DMS153 treated with DMSO at 0.1 percent for 48 hours (cell line): Measurements from ENCODE around the gene SNX20.

Source experiments
- DNase-seq: peaks from one replicate; lab custom pipeline; 2025; ENCODE audit not compliant: unreplicated experiment; lab: John Stamatoyannopoulos, UW

Gene SNX20, protein sequence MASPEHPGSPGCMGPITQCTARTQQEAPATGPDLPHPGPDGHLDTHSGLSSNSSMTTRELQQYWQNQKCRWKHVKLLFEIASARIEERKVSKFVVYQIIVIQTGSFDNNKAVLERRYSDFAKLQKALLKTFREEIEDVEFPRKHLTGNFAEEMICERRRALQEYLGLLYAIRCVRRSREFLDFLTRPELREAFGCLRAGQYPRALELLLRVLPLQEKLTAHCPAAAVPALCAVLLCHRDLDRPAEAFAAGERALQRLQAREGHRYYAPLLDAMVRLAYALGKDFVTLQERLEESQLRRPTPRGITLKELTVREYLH

DNA sequence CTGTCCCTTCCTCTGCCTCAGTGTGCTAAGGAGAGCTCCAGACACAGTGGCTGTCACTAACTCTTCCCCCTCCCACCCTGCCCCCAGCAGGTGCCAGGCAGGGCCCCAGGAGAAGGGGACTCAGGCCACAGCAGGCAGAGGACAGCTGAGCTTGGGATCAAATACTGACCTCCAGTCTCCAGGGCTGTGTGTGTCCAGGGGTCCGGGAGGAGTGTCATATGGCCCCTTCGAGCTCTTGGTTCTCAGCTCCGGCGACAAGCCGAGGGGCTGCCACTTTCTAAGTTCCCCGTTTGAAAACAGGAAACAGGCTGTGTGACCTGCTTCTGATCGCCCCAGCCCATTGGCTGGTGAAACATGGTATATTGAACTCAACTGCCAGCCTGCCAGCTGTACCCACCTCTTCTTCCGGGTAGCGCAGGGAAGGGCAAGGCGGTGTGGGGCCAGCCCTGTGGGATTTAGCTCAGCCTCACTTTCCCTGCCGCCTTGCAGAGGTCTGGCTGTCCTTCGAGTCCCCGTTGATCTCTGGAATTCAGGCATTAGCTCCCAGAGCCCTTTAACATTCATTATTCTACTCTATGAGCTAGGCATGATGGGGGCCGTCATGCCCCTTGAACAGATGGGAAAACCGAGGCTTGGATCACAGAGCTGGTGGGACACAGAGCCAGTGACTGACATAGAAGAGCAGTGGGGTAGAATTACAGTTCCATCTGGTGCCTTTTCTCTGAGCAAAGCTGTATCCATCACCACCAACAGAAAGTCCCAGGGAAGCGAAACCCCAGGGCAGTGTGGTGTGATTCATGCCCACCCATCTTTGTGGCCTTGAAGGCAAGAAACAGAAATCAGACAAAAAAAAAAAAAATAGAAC is at the start of gene SNX20:
TSS of gene SNX20 (minus strand) at position 292 of the 865 bp plus-strand sequence. CDS start 3,786 bp downstream, outside the sequence.
- DNase-seq = no peak

DNA sequence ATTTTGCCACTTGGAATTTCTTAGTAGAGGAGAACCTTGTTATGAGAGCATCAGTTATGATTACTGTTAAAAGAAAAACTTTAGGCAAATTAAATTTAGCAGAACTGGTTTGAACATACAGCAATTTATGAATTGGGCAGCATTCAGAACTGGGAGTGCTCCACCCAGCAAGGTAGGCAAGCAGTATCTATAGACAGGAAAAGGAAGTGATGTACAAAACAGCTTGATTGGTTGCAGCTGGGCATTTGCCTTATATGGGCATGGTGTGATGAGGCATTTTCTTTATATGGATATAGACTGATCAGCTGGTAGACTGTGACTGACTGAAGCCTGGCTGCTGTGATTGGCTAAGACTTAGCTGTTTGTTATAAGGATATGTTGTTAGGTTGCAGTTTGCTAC is 43.2 kb upstream of the SNX20 start:
- DNase-seq = no peak

DNA sequence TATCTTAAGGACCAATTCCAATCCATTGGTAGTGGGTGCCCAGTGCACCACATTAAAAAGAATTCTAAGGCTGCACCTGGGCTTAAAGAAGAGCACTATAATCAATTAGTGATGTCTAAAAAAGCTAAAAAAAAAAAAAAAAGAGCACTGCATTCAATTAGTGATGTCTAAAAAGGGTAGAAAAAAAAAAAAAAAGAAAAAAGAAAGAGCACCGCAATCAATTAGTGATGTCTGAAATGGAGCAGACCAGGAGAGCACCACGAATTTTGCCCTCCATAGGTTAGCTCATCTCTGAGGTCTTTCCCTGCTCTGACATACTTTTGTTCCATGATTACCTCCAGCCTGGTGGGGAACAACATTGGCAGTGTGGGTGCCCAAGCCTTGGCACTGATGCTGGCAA is 41.8 kb upstream of the SNX20 start:
- DNase-seq = no peak

DNA sequence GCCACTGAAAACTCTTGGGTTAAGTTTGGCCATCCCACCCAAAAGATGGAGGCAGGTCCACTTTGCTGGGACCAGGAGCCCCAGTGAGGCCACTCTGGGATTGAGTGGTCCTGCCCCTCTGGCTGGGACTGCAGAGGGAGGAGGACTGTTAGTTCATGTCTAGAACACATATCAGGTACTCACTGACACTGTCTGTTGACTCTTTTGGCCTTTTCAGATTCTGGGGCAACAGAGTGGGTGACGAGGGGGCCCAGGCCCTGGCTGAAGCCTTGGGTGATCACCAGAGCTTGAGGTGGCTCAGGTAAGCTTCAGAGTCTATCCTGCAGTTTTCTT is 41.3 kb upstream of the SNX20 start:
- DNase-seq = no peak

DNA sequence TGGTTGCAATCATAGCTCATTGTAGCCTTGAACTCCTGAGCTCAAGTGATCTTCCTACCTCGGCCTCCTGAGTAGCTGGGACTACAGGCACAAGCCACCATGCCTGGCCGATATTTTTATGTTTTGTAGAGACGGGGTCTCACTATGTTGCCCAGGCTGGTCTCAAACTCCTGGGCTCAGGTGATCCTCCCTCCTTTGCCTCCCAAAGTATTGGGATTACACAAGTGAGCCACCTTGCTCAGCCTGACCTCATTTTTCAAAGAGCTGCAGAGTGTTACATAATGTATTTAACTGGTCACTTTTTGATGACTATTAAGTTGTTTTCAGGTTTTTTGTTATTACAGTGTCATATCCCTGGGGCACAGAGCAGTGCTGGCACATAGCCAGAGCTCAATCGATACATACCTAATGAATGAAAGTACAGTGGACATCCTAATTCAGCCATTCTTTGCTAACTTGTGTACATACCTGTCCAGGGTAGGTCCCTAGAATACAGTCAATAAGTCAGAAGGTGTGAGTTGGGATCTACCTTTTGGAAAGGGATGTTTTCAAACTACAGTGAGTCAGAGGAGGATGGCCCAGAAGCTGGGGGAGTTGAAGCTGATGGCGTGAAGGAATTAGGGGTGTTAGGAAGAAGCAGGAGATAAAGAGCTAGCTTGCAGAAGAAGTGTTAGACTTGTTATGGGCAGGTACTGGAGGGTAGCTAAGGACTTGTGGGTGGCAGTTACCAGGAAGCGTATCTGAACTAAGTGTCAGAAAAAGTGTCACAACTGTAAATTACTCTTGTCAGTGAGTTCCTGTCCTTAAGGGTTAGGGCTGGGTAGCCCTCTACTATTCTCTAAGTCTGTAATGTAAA is 40.7 kb upstream of the SNX20 start:
- DNase-seq = no peak

DNA sequence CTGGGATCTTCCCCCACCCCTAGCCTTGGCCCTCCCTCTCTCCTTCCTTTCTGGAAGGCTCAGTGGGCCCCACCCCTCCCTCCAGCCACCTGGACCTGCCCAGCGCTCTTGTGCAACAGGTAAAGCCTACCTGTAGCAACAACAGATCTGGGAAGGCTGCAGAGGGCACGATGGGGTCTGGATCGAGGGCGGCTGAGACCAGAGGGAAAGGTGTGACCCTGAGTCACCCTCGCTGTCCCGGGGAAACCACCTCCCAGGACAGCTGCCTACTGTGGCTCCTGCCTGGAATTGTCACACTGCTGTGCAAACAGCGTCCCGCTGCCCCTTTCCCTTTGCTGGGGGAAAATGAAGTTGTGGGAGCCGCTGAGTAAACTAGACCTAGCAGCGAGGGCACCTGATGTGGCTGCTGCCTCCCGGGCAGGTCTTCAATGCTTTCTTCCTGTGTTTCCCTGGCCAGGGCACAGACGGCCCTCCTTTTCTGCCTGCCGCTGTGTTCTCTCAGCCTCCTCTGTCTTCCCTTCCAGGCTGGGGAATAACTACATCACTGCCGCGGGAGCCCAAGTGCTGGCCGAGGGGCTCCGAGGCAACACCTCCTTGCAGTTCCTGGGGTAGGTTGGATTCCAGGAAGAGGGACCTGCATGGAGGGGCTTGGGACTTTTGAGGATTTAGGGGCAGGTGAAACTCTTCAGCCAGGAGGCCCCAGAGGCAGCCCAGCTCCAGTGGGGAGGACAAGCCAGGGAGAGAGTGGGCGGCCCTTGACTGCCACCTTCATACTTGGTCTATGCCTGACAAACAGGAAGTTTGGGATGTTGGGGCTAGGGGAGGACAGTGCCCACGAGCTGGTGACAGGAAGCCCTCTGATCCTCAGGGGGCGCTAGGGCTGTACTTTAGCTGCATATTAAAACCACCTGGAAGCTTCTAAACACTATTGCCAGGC is 38.6 kb upstream of the SNX20 start:
- no peak for DNase-seq

DNA sequence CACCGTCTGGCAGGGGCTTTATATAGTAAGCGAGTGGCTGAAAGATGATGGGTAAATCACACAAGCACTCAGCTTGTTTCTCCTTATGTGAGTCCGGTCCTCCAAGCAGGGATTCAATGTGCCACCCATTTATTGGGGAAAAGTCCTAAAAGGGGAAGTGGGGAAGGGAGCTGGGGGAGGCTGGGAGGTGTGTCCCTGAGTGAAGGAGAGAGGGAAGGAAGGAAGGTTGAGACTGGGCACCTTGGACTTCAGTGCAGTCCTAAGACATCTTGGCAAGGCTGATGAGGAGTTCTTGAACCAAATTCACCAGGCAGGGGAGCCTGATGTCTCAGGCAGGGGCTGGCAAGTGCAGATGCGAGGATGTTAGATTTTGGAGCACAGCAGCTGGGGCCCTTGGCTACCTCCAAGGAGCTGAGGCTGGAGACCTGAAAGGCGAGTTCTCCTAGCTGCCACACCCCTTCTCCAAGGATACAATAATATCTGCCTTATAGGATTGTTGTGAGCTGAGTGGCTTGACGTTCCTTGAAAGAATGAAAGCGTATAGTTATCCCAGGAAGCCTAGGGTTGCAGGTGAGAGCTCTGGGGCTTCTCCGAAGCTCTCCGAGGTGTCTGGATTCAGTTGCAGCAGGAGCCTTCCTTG is 37.8 kb upstream of the SNX20 start:
- no peak for DNase-seq

DNA sequence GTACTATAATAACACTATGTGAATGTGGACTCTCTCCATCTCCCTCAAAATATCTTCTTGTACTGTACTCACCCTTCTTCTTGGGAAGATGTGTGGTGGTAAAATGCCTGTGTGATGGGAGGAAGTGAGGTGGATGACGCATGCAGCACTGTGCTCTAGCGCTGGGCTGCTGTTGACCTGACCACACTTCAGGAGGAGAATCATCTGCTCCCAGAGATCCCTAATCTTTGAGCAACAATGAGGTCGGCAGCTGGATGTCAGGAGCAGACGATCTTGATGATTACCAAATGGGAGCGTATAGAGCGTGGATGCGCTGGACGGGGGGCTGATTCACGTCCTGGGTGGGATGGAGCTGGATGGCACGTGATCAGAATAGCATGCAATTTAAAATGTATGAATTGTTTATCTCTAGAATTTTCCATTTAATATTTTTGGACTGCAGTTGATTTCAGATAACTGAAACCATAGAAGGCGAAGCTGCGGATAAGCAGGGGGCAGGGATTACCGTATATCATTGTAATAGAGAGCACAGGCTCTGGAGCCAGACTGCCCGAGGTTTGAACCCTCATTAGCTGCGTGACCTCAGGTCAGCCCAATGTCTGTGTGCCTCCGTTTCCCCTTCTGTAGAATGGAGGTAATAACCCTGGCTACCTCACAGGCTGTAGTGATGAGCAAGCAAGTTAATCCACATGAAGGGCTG is 37.1 kb upstream of the SNX20 start:
- DNase-seq = no peak

DNA sequence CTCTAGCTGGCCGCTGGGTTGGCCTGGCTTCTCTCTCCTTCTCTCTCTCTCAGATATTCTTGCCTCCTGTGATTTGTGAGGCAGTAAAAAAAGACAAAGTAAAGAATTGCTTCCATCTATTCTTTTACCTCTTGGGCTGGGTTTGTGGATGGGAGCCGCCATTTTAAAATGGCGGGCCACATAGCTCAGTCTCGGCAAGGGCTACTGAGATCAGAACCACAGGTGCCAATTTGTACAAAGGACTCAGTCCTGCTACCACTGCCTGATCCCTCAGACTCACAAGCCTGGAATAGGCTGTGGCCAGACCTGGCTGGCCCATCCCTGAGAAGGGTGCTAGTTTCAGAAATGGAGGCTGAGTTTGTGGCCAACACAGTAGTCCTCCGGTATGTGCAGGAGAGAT is 36.4 kb upstream of the SNX20 start:
- no peak for DNase-seq

DNA sequence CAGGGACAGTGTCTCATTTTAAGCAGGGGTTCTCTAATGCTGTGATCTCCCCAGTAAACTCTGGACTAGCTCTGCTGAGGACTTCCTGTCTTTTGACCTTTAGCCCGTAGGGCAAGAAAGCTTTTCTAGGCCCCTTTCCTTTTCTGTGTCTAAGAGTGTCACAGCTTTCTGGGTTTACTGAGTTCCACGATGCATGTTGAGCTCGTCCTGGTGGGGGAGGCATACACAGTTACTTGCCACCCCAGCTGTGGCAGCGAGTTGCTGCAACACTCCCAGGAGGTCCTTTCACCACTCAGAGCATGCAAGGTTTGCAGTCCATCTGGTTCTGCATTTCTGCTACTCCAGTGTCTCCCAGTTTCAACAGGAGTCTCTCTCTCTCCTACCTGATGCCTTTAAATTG is 36.0 kb upstream of the SNX20 start:
- no peak for DNase-seq

DNA sequence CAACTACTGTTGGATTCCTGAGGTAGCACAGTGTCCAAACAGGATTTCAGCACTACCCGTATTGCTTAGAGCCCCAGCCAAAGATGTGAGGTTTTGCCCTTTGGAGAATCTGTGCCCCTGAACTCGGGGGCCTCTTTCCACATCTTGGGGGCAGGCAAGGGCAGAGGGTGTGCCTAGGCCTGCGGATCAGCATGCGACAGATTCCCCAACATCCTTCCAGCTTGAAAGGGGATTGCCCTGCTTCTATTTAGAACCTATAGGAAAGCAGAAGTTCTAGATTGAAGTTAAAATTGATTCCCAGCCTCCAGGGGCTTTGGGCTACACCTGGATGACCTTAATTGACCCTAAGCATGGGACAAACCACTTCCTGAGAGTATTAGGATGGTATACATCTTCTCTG is 31.8 kb upstream of the SNX20 start:
- no peak for DNase-seq

DNA sequence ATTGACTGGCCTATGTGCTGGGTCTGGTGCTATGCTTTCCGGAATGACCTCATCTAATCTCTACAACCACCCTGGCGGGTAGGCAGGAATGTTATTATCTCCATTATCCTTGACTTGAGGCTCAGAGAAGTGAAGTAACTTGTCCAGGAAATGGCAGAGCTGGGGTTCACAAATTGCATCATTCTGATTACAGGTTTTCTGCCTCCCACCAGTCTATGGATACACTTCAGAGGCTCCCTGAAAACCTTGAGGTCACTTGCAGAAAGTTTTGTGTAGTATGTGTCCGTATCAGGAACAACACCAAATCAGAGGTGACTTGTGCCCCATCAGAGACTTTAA is 31.4 kb upstream of the SNX20 start:
- no peak for DNase-seq

DNA sequence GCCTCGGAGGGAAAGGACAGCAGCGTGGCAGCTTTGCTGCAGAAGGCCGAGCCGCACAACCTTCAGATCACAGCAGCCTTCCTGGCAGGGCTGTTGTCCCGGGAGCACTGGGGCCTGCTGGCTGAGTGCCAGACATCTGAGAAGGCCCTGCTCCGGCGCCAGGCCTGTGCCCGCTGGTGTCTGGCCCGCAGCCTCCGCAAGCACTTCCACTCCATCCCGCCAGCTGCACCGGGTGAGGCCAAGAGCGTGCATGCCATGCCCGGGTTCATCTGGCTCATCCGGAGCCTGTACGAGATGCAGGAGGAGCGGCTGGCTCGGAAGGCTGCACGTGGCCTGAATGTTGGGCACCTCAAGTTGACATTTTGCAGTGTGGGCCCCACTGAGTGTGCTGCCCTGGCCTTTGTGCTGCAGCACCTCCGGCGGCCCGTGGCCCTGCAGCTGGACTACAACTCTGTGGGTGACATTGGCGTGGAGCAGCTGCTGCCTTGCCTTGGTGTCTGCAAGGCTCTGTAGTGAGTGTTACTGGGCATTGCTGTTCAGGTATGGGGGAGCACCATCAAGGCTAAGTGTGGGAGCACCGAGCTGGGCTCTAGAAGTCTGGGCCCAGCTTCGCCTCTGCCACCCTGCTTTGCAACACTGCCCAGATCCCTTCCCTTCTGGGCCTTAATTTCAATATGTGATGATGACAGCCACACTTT is 30.9 kb upstream of the SNX20 start:
- no peak for DNase-seq

DNA sequence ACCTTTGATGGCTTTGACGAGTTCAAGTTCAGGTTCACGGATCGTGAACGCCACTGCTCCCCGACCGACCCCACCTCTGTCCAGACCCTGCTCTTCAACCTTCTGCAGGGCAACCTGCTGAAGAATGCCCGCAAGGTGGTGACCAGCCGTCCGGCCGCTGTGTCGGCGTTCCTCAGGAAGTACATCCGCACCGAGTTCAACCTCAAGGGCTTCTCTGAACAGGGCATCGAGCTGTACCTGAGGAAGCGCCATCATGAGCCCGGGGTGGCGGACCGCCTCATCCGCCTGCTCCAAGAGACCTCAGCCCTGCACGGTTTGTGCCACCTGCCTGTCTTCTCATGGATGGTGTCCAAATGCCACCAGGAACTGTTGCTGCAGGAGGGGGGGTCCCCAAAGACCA is 29.9 kb upstream of the SNX20 start:
- no peak for DNase-seq

DNA sequence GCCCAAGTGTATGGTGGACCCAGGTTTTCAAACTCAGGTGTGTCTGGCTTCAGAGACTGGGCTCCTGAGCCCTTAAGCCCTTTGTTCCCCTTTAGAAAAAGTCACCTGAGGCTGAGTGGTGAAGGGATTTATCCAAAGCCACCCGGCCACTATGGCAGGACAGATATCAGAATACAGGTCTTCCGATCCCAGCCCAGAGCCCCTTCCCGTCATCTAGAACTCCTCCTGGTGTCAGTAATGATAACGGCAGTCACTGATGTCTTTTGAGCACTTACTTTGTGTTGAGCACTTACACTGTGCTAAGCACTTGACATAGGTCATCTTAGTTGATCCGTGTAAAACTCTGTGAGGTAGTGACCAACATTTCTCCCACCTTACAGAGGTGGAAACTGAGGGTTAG is 28.9 kb upstream of the SNX20 start:
- no peak for DNase-seq

DNA sequence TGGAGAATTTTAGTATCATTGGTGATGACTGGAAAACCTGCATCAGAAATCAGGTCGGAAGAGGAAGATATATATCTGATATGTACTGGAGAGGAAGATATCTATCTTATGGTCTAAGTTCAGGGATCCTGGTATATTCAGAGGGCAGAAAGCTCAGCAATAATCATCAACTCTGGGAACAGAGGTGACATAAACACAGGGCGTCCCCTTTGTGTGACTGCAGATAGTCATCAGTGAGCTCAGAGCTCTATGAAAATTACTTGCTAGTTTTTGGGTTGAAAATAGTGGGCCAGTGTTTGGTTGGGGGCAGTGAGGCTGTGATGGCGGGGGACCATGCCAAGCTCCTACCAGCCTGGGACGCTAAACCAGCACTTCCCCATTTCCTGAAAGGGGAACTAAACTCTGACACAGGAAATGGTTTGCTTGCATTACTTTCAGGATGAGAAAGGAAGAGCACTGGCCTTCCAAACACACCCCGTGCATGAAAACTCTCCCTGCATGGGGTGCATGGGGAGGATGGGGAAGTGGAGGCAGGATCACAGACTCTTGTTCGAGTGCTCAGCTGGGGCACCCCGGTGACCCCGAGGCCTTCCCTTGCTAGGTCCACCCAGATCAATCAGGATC is 28.1 kb upstream of the SNX20 start:
- DNase-seq = no peak

DNA sequence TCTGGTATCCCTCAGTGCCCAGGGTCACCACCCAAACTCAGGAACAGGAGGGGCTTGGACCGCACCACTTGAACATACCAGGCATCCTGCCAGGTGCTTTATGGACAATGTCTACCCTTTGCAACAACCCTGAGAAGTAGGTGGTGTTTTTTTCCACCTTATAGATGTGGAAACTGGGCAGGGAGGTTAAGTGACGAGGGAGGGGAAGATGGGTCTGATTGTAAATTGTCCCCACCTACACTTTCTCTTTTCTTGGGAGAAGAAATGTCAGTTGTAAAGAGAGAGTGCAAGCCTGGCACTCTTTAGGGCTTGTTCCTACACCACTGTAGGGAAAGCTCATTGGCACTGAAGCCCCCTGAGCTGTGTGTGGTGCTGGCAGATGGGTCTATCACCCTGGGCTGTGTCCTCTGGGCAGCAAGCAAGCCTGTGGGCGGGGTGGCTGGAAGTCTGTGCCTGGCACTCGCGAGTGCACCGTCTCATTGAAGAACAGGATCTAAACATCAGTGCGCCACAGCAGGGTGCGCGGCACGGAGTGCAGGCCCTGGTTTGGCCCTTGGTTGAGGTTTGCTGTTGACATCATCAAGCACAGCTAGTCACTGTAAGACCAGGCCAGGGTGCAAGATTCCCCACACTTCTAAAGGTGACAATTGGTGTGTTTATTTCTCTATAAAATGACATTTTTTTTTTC is 27.4 kb upstream of the SNX20 start:
- DNase-seq = no peak

DNA sequence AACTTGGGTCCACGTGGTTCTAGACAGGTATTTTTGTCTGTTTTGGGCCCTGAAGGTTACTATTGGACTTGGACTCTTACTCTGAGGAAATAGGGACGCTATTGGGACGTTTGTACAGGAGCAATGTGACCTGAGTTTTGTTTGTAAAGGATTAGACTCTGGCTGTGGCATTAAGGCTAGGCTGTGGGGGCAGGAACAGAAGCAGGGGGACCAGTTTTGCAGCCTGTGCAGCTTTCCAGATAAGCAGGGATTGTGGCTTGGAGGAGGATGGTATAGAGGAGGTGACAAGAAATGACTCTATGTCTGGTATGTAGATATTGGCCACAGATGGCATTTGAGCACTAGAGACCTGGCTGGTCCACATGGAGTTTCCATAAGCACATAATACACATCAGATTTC is 25.1 kb upstream of the SNX20 start:
- no peak for DNase-seq
